Body of pancreas (tissue), 4 donors: ENCODE data around the gene LEP.

Experiments used
- POLR2A ChIP-seq, 3 donors: fragments of 450-650 bp; IDR thresholded peaks; one replicate each; pipeline ENCODE4 v1.6.1; 2016; ENCODE audit warnings: antibody characterized with exemption in 3 of 3, mild to moderate bottlenecking in 2 of 3
- TF ChIP-seq, protein P1 (sequence below), 7 experiments: fragments of 450-650 bp in 4 of 7; fragments of 200-600 bp in 3 of 7; sonication (generic) in 3 of 7; IDR thresholded peaks; one replicate each; pipeline ENCODE4 v1.5.1; 2016 to 2019; ENCODE audit warnings: antibody characterized with exemption in 7 of 7

DNA sequence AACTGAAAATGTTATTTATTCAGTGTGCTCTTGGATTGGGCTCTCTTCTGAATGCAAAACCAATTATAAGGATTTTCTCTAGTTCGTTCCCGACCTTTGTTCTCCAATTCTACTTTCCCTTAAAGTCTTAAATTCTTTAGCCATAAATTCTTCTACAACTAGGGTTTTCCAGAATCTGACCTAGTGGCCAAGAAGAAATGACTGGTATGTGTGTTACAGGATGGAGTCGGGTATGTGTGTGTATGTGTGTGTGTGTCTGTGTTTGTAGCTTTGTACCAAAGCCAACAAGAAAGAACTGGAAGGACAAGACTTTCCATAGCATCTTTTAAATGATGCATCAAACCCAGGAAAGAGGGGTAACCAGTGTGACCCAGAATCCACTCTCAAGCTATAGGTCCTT lies 25.8 kb upstream of the LEP start:
- TF ChIP-seq POLR2A (IDR thresholded peaks at IDR 0.05): no peak
- TF ChIP-seq, protein P1, sequence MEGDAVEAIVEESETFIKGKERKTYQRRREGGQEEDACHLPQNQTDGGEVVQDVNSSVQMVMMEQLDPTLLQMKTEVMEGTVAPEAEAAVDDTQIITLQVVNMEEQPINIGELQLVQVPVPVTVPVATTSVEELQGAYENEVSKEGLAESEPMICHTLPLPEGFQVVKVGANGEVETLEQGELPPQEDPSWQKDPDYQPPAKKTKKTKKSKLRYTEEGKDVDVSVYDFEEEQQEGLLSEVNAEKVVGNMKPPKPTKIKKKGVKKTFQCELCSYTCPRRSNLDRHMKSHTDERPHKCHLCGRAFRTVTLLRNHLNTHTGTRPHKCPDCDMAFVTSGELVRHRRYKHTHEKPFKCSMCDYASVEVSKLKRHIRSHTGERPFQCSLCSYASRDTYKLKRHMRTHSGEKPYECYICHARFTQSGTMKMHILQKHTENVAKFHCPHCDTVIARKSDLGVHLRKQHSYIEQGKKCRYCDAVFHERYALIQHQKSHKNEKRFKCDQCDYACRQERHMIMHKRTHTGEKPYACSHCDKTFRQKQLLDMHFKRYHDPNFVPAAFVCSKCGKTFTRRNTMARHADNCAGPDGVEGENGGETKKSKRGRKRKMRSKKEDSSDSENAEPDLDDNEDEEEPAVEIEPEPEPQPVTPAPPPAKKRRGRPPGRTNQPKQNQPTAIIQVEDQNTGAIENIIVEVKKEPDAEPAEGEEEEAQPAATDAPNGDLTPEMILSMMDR (IDR thresholded peaks at IDR 0.05): no peak
